GM12878 (cell line): ENCODE results near the gene ECSIT. TPM values are rescaled to one million over a fixed set of nuclear protein-coding genes. Genes with fewer than 3 reads are reported as not detected.

Source experiments
- ATAC-seq: fragments of 200-7000 bp; cut with Tn5 transposase; 3 replicates; pipeline ENCODE4 v1.9.1; 2020; ENCODE audit warnings: mild to moderate bottlenecking, moderate library complexity
- BruUV-seq: library from RNA; stranded (reverse); fragments of 400-500 nt; replicated peaks from 2 replicates; lab custom pipeline; 2021; lab: Mats Ljungman, UMichigan
- CTCF ChIA-PET: fragments of 300-600 bp; sonication (Branson Sonifier 250); formaldehyde crosslinking; extraction: SDS; loops from one replicate; lab custom pipeline; 2021; ENCODE audit warnings: inconsistent platforms; lab: Yijun Ruan, JAX
- POLR2A ChIA-PET: fragments of 350-600 bp; formaldehyde crosslinking; extraction: SDS; loops from one replicate; lab custom pipeline; 2021; ENCODE audit warnings: inconsistent platforms; lab: Charles Lee
- RAD21 ChIA-PET: fragments of 300-600 bp; sonication (Branson Sonifier 250); formaldehyde crosslinking; loops from one replicate; lab custom pipeline; 2023; ENCODE audit warnings: antibody characterized with exemption; ENCODE audit not compliant: unreplicated experiment; lab: Charles Lee
- SMC1A ChIA-PET: fragments of 300-600 bp; sonication (Branson Sonifier 250); formaldehyde crosslinking; loops from one replicate; lab custom pipeline; 2023; ENCODE audit not compliant: unreplicated experiment, uncharacterized antibody; lab: Charles Lee
- DNase-seq: peaks from one replicate; pipeline ENCODE4 v3.0.0-alpha.2; 2011; ENCODE audit warnings: low read depth, low spot score
- FAIRE-seq: peaks from 3 replicates; lab custom pipeline; 2011; peaks lifted over from hg19 to GRCh38; lab: Jason Lieb, UNC
- H2AFZ ChIP-seq: 2 replicates; pipeline ENCODE4 v1.6.0; 2011; ENCODE audit warnings: low read depth, low read length, control low read depth; ENCODE audit not compliant: control insufficient read depth
- H3K27ac ChIP-seq: 2 replicates; pipeline ENCODE4 v1.5.1; 2011; ENCODE audit warnings: control low read depth; ENCODE audit not compliant: control insufficient read depth, insufficient read depth
- H3K27me3 ChIP-seq, 2 experiments: replicated peaks in 1 of 2; 2 replicates each; pipeline versions ENCODE4 v1.6.0 to v1.6.1; 2011; ENCODE audit warnings: low read length in 1 of 2; ENCODE audit not compliant: control insufficient read depth in 2 of 2, insufficient read depth in 2 of 2
- H3K36me3 ChIP-seq, 2 experiments: 2 replicates each; pipeline ENCODE4 v1.5.1; 2011; ENCODE audit warnings: low read length in 1 of 2; ENCODE audit not compliant: control insufficient read depth in 2 of 2, insufficient read depth in 2 of 2
- H3K4me1 ChIP-seq: 2 replicates; pipeline ENCODE4 v1.6.1; 2011; ENCODE audit warnings: mild to moderate bottlenecking, low read length, moderate library complexity, mixed read lengths; ENCODE audit not compliant: control insufficient read depth, insufficient read depth
- H3K4me2 ChIP-seq: 2 replicates; pipeline ENCODE4 v1.6.0; 2011; ENCODE audit warnings: control low read depth; ENCODE audit not compliant: control insufficient read depth, insufficient read depth
- H3K4me3 ChIP-seq: fragments of 200-600 bp; sonication (generic); 2 replicates; pipeline ENCODE4 v1.5.1; 2016
- H3K79me2 ChIP-seq: 2 replicates; pipeline ENCODE4 v1.6.0; 2011; ENCODE audit warnings: low read length; ENCODE audit not compliant: control insufficient read depth, insufficient read depth
- H3K9ac ChIP-seq: 2 replicates; pipeline ENCODE4 v1.8.0; 2011; ENCODE audit warnings: low read length, control low read depth, mixed read lengths; ENCODE audit not compliant: control insufficient read depth, insufficient read depth
- H3K9me3 ChIP-seq: replicated peaks from 3 replicates; pipeline ENCODE4 v1.5.1; 2011; ENCODE audit warnings: mild to moderate bottlenecking, low read length; ENCODE audit not compliant: control insufficient read depth, insufficient read depth
- H4K20me1 ChIP-seq: 2 replicates; pipeline ENCODE4 v1.6.0; 2011; ENCODE audit not compliant: control insufficient read depth, insufficient read depth
- ATF7 ChIP-seq: fragments of 450-650 bp; IDR thresholded peaks from 2 replicates; pipeline ENCODE4 v1.6.1; 2016; ENCODE audit warnings: low read depth, mild to moderate bottlenecking
- E4F1 ChIP-seq: fragments of 450-650 bp; IDR thresholded peaks from 2 replicates; pipeline ENCODE4 v1.6.1; 2018; ENCODE audit warnings: borderline replicate concordance, mild to moderate bottlenecking; ENCODE audit not compliant: partially characterized antibody
- GABPA ChIP-seq: IDR thresholded peaks from 2 replicates; pipeline ENCODE4 v1.6.1; 2014; ENCODE audit warnings: antibody characterized with exemption, low read depth, mild to moderate bottlenecking, inconsistent platforms
- JUND ChIP-seq: IDR thresholded peaks from 2 replicates; pipeline ENCODE4 v1.6.1; 2012; ENCODE audit warnings: low read depth, mild to moderate bottlenecking, low read length, improper control_type of control experiment, moderate library complexity
- KDM1A ChIP-seq: fragments of 200-600 bp; sonication (generic); IDR thresholded peaks from 2 replicates; pipeline ENCODE4 v1.6.1; 2016; ENCODE audit warnings: borderline replicate concordance
- KLF5 ChIP-seq: fragments of 450-650 bp; IDR thresholded peaks from 2 replicates; pipeline ENCODE4 v1.6.1; 2014; ENCODE audit warnings: mild to moderate bottlenecking; ENCODE audit not compliant: partially characterized antibody
- PML ChIP-seq: IDR thresholded peaks from 2 replicates; pipeline ENCODE4 v1.6.1; 2012; ENCODE audit warnings: low read length, inconsistent platforms
- SMC3 ChIP-seq: IDR thresholded peaks from 2 replicates; pipeline ENCODE4 v1.6.1; 2011; ENCODE audit warnings: low read length, improper control_type of control experiment, borderline replicate concordance
- ZBTB11 ChIP-seq: fragments of 450-650 bp; formaldehyde crosslinking; IDR thresholded peaks from 2 replicates; pipeline ENCODE4 v1.5.0; 2022; ENCODE audit warnings: mild to moderate bottlenecking, missing genetic modification characterization
- WGBS: methylation state at CpG from one replicate; pipeline ENCODE4 v1.1.6; 2016; ENCODE audit warnings: low lambda C conversion rate; ENCODE audit not compliant: insufficient replicate concordance, insufficient coverage; ENCODE audit errors: missing lambda C conversion rate; 5-methylcytosine and 5-hydroxymethylcytosine counted together
- in situ Hi-C: fragments of 300-500 bp; cut with MboI; formaldehyde crosslinking; loops from 9 replicates; pipeline ENCODE4 v1.14.3; 2018; ENCODE audit warnings: mixed read lengths
- intact Hi-C: fragments of 100-400 bp; cut with micrococcal nuclease; formaldehyde crosslinking; loops from one replicate; pipeline ENCODE4 v1.14.2; 2022; ENCODE audit not compliant: unreplicated experiment
- polyA plus RNA-seq, 11 experiments: library from polyadenylated mRNA; depleted of rRNA in 4 of 11; unstranded in 6 of 11; stranded (reverse) in 5 of 11; fragments of >200 nt; fragmentation: Nextera tagmentation in 4 of 11; fragmentation: Illumina TruSeq in 1 of 11; extraction: Ambion mirVana in 4 of 11; extraction: Trizol in 1 of 11; gene quantifications; 1 replicate in 1 of 11; 2 replicates in 10 of 11; pipeline versions ENCODE4 v1.2.1 to v1.2.3, GENCODE V29; 2011 to 2016; ENCODE audit warnings: inconsistent platforms in 2 of 11, missing spikeins in 2 of 11, low read depth in 1 of 11
- total RNA-seq, 4 experiments: library from RNA; depleted of rRNA in 3 of 4; stranded (reverse); fragments of >200 nt in 3 of 4; fragmentation: Illumina TruSeq in 1 of 4; extraction: Trizol in 1 of 4; gene quantifications; 2 replicates each; pipeline versions ENCODE4 v1.2.1 to v1.2.3, GENCODE V29; 2013 to 2021

ECSIT gene
- total and polyA plus RNA-seq, 10 of the 15 experiments (the other 5 are each of a cell fraction or from before 2014, with no cell fraction given), result 1.0 to 59.6 (median 41.3) TPM

- in situ Hi-C loops (no loop called here), intact Hi-C loops (no loop called here)
- Histone ChIP-seq H2AFZ (no peak overlapping the region), H3K4me3 (no peak overlapping the region), H3K4me2 (no peak overlapping the region), H4K20me1 (no peaks in the 10 kb centered on the region), H3K9ac (no peak overlapping the region), H3K27me3 (no peaks in the 10 kb centered on the region), H3K4me1 (no peaks in the 10 kb centered on the region), H3K79me2 (no peaks in the 10 kb centered on the region)
- CTCF ChIA-PET, result interaction anchor here (0.6 kb wide), 1 partner anchor 198 kb away, joined by 4 read pairs; no protein-coding TSS in a partner anchor
- POLR2A ChIA-PET, result no interaction called here
- no TSS peak for BruUV-seq
- ATAC-seq, result no peak
- SMC1A ChIA-PET, result no interaction called here
- RAD21 ChIA-PET, result no interaction called here
- no peak for TF ChIP-seq ZBTB11 (CRISPR knock-in tag)
- TF ChIP-seq SMC3, result no peak
- no peak for TF ChIP-seq E4F1
- no peak for TF ChIP-seq PML
- no peak for TF ChIP-seq JUND
- no peak for TF ChIP-seq ATF7
- no peak for TF ChIP-seq GABPA
- TF ChIP-seq KLF5, result no peak
- no peak for TF ChIP-seq KDM1A
- TF ChIP-seq, all 136 proteins: peak for 0
- FAIRE-seq, result no peak
- H3K27ac ChIP-seq, result no peak overlapping the region
- no peak for DNase-seq
- 93% methylated on average over 9 of the region's 9 CpGs for WGBS
- peaks cover 2 to 3% of the 10 kb centered on the region in 2 experiments; a peak in 2 of 4 replicates for H3K36me3 ChIP-seq
- no peaks in the 10 kb centered on the region for H3K9me3 ChIP-seq
Measured at GRCh38 chr19:11519138-11519537, 9.8 kb downstream of the ECSIT start.
